ENCODE results near the gene SNAI3.

Gene SNAI3

DNA sequence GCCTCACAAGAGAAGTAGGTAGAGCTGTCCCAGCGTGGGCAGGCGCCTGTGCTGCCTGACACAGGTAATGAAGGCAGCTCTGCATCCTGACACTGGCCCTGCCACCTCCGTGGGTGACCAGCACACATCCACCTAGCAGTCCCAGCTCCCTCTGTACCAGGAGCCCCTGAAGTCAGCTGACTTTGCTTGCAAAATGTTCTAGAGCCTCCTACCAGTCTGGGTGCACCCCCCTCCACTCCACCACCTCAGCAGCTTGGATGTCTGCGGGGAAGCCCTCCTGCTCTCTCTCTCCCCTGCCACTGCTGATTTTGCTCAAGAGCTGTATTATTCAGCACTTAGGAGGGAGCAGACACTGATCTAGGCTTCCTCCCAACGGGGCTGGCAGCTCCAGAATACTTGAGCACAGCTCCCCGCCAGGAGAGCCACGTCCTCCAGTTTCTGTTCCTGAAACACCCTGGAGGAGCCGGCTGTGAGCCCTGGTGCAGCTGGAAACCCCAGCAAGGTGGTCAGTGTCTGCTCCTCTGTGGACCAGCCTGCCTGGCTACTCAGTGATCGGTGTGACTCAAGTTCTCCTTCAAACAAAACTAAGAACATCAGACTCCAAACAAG lies 18.9 kb upstream of the SNAI3 start:
- H3K4me3 ChIP-seq (replicated peaks; ENCODE audit: low read depth, low read length) = peak overlapping the region; percentile 98
- no peak for DNase-seq (ENCODE audit: extremely low read depth, low read depth)
- TF ChIP-seq CTCF (IDR thresholded peaks at IDR 0.05; ENCODE audit: low read depth, low read length, missing control alignments) = no peak

DNA sequence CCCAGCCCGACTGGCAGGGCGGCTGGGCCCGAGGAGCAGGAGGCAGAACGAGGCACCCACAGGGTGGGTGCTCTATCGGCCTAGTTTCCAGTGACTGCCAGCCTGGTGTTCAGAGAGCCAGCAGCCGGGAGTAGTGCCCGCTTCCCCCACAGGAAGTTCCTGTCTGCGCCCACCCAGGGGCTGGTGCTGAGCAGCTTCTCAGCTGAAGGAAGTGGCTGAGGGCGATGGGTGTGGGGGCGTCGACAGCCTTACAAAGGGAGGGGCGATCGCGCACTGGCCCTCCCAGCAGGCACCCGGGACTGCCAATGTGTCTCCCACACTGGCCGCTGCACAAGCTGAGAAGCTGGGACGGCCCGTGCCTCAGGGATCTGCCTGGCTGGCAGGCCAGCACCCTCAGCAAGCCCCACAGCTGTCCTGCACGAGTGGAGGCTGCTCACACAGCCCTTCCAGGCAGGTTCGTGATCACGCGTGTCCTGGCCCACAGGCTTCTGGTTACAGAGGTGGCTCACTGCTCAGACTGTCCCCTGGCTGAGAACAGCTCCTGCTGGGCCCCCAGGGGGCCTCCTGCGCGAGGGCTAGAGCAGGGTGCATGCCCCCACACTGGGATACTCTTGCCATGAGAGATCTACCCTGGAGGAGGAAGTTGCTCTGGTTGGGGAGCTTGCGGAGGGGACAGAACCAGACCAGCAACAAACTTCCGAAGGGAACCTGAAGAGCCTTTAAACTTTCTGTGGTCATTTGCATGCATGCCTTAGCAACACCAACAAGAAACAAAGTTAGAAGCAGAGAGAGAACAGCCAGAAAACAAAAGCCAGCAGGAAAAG lies 17.4 kb upstream of the SNAI3 start:
- no peak for TF ChIP-seq CTCF (IDR thresholded peaks at IDR 0.05; ENCODE audit: low read depth, low read length, missing control alignments)
- DNase-seq (ENCODE audit: extremely low read depth, low read depth) = no peak
- H3K4me3 ChIP-seq (replicated peaks; ENCODE audit: low read depth, low read length) = no peak overlapping the region

DNA sequence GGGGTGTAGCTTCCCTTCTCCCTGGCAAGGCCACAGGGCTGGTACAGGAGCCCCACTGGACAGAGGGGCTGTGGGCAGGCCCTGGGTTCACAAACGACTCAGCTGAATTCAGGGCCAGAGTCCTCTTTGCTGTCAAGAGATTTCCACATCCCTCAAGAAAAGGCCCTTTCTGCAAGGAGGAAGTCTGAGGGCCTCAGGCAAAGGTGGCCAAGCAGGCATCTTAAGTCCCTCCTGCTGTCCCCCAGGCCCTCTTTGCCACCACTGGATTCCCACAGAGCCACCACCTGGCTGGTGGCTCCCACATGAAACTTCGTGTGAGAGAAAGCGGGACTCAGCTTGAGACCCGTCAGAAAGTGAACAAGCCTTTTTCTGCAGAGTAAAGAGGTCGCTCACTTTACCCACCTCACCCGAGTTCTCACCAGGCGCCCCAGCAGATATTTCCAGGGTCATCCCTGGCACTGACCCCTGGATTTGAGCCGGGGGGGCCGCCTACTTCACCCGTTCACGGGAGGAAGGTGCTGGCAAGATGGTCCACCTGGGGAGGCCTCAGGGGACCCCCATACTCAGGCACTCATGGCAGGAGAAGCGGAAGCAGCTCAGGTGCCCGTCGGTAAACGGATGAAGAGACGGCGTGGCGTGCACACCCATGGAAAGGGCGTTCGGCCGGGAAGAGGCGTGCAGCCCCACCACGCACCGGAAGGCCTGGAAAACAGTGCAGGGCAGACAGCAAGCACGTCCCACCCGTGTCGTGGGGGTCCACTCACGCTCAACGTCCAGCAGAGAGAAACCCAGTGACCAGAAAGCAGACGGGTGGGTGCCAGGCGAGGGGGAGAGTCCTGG lies 16.3 kb upstream of the SNAI3 start:
- no peak for TF ChIP-seq CTCF (IDR thresholded peaks at IDR 0.05; ENCODE audit: low read depth, low read length, missing control alignments)
- no peak for DNase-seq (ENCODE audit: extremely low read depth, low read depth)
- no peak overlapping the region for H3K4me3 ChIP-seq (replicated peaks; ENCODE audit: low read depth, low read length)

DNA sequence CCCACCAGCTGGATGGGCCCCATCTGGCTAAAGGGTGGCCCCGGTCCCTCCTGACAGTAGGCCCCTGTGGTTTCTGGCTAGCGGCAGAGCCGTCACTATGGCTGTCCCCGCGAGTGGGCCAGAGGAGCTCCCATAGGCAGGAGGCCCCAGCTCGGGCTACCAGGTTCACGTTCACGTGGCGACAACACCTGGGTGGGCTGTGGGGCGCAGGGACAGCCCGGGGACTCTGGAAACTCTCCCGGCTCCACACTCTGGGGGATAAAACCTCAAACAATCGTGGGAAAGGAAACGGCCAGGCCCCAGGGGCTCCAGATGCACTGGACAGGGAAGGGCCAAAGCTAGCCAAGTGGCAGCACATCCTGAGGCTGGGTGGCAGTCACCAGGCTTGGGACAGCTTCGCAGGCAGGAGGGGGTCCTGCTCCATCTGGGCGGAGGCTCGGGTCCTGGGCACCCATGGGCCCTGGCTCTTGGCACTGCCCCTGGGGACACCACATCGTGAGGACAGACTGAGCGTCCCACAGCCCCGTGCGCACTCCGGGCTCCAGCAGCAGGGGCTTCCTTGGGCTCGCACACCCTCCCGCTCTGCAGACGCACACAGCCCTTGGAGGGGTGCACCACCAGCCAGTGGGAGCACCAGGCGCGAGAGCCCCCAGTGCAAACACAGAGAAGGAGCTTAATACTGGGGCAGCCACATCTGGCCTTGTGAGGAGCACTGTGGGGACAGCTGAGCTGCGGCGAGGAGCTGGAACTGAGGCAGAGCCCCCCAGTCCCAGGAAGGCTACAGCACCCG lies 15.5 kb upstream of the SNAI3 start:
- no peak overlapping the region for H3K4me3 ChIP-seq (replicated peaks; ENCODE audit: low read depth, low read length)
- DNase-seq (ENCODE audit: extremely low read depth, low read depth) = no peak
- no peak for TF ChIP-seq CTCF (IDR thresholded peaks at IDR 0.05; ENCODE audit: low read depth, low read length, missing control alignments)

- TF ChIP-seq CTCF (IDR thresholded peaks at IDR 0.05; ENCODE audit: low read depth, low read length, missing control alignments) = no peak
- H3K4me3 ChIP-seq (replicated peaks; ENCODE audit: low read depth, low read length) = no peak overlapping the region
- DNase-seq (ENCODE audit: extremely low read depth, low read depth) = peak; percentile 47
Measured at GRCh38 chr16:88700636-88701482, 14.6 kb upstream of the SNAI3 start.
